H9 (cell line): ENCODE data around the gene MYH9. TPM values are rescaled to one million over a fixed set of nuclear protein-coding genes. Genes with fewer than 3 reads are reported as not detected.

ENCODE experiments used
- DNase-seq: peaks from one replicate; pipeline ENCODE4 v3.0.0-alpha.2; 2017
- H2AFZ ChIP-seq: one replicate; pipeline ENCODE4 v1.6.1; 2013; ENCODE audit warnings: mild to moderate bottlenecking, low read length, control low read depth, moderate library complexity
- H2AK5ac ChIP-seq: 2 replicates; pipeline ENCODE4 v1.6.1; 2013; ENCODE audit warnings: low read length, control low read depth, mixed read lengths; ENCODE audit not compliant: insufficient read length
- H2BK120ac ChIP-seq: one replicate; pipeline ENCODE4 v1.6.1; 2013; ENCODE audit warnings: low read depth, mild to moderate bottlenecking, low read length, control low read depth, inconsistent platforms; ENCODE audit not compliant: poor library complexity, severe bottlenecking
- H2BK12ac ChIP-seq: 2 replicates; pipeline ENCODE4 v1.6.1; 2013; ENCODE audit warnings: low read length, control low read depth, mixed read lengths, low read depth; ENCODE audit not compliant: insufficient read length
- H2BK15ac ChIP-seq: 2 replicates; pipeline ENCODE4 v1.6.1; 2013; ENCODE audit warnings: low read depth, low read length, control low read depth
- H2BK20ac ChIP-seq: one replicate; pipeline ENCODE4 v1.6.1; 2013; ENCODE audit warnings: low read depth, mild to moderate bottlenecking, low read length, control low read depth, inconsistent platforms; ENCODE audit not compliant: poor library complexity, severe bottlenecking
- H2BK5ac ChIP-seq: 2 replicates; pipeline ENCODE4 v1.6.1; 2013; ENCODE audit warnings: low read length, control low read depth, mixed read lengths; ENCODE audit not compliant: insufficient read length
- H3K14ac ChIP-seq: 2 replicates; pipeline ENCODE4 v1.6.1; 2013; ENCODE audit warnings: low read length, control low read depth; ENCODE audit not compliant: insufficient read depth
- H3K18ac ChIP-seq: 2 replicates; pipeline ENCODE4 v1.6.1; 2013; ENCODE audit warnings: low read depth, mild to moderate bottlenecking, mixed read lengths, low read length, control low read depth; ENCODE audit not compliant: insufficient read length
- H3K23ac ChIP-seq: 2 replicates; pipeline ENCODE4 v1.6.1; 2013; ENCODE audit warnings: low read length, control low read depth, mixed read lengths, low read depth; ENCODE audit not compliant: insufficient read length
- H3K23me2 ChIP-seq: 2 replicates; pipeline ENCODE4 v1.6.1; 2013; ENCODE audit warnings: low read depth, mild to moderate bottlenecking, mixed read lengths, low read length, control low read depth; ENCODE audit not compliant: insufficient read length, poor library complexity, severe bottlenecking
- H3K27ac ChIP-seq: 2 replicates; pipeline ENCODE4 v1.5.1; 2013; ENCODE audit warnings: low read length, control low read depth, mixed read lengths, low read depth; ENCODE audit not compliant: insufficient read length
- H3K27me3 ChIP-seq: 2 replicates; pipeline ENCODE4 v1.6.1; 2013; ENCODE audit warnings: low read length, control low read depth, inconsistent platforms; ENCODE audit not compliant: insufficient read depth
- H3K4ac ChIP-seq: 2 replicates; pipeline ENCODE4 v1.6.1; 2013; ENCODE audit warnings: low read depth, mild to moderate bottlenecking, control low read depth, inconsistent platforms, low read length, moderate library complexity
- H3K4me1 ChIP-seq: 2 replicates; pipeline ENCODE4 v1.6.1; 2013; ENCODE audit warnings: low read length, control low read depth, inconsistent platforms; ENCODE audit not compliant: insufficient read depth
- H3K4me2 ChIP-seq: 2 replicates; pipeline ENCODE4 v1.6.1; 2013; ENCODE audit warnings: low read length, control low read depth, mixed read lengths; ENCODE audit not compliant: insufficient read length, insufficient read depth
- H3K56ac ChIP-seq: 2 replicates; pipeline ENCODE4 v1.6.1; 2013; ENCODE audit warnings: low read depth, mild to moderate bottlenecking, mixed read lengths, low read length, control low read depth; ENCODE audit not compliant: insufficient read length
- H3K79me1 ChIP-seq: 2 replicates; pipeline ENCODE4 v1.6.1; 2013; ENCODE audit warnings: low read depth, mild to moderate bottlenecking, moderate library complexity, low read length, control low read depth, inconsistent platforms; ENCODE audit not compliant: insufficient read depth, poor library complexity, severe bottlenecking
- H3K79me2 ChIP-seq: 2 replicates; pipeline ENCODE4 v1.6.1; 2013; ENCODE audit warnings: low read length, control low read depth, inconsistent platforms; ENCODE audit not compliant: insufficient read depth
- H3K9ac ChIP-seq: 2 replicates; pipeline ENCODE4 v1.6.1; 2013; ENCODE audit warnings: low read length, control low read depth, mixed read lengths; ENCODE audit not compliant: insufficient read length; ENCODE audit errors: extremely low read depth
- H3K9me3 ChIP-seq: one replicate; pipeline ENCODE4 v1.6.1; 2013; ENCODE audit warnings: low read depth, low read length, inconsistent platforms; ENCODE audit not compliant: control insufficient read depth
- H3T11ph ChIP-seq: one replicate; pipeline ENCODE4 v1.6.1; 2013; ENCODE audit warnings: mild to moderate bottlenecking, low read length, control low read depth, inconsistent platforms
- H4K20me1 ChIP-seq: one replicate; pipeline ENCODE4 v1.6.1; 2013; ENCODE audit not compliant: control insufficient read depth, insufficient read length, insufficient read depth
- H4K5ac ChIP-seq: 2 replicates; pipeline ENCODE4 v1.6.1; 2013; ENCODE audit warnings: low read depth, mild to moderate bottlenecking, mixed read lengths, low read length, control low read depth; ENCODE audit not compliant: insufficient read length
- H4K8ac ChIP-seq: replicated peaks from 2 replicates; pipeline ENCODE4 v1.6.1; 2013; ENCODE audit warnings: low read length, control low read depth, mixed read lengths, low read depth; ENCODE audit not compliant: insufficient read length
- H4K91ac ChIP-seq: 2 replicates; pipeline ENCODE4 v1.6.1; 2013; ENCODE audit warnings: low read depth, mild to moderate bottlenecking, moderate library complexity, mixed read lengths, low read length, control low read depth; ENCODE audit not compliant: insufficient read length
- H3K27ac Mint-ChIP-seq, 3 experiments: 2 replicates in 2 of 3; 3 replicates in 1 of 3; pipeline ENCODE4 v1.8.0; 2020 to 2021; ENCODE audit warnings: mixed read lengths in 3 of 3, mild to moderate bottlenecking in 1 of 3, moderate library complexity in 1 of 3
- H3K27me3 Mint-ChIP-seq: 2 replicates; pipeline ENCODE4 v1.8.0; 2021; ENCODE audit warnings: low read depth, mild to moderate bottlenecking, moderate library complexity, mixed read lengths
- H3K36me3 Mint-ChIP-seq, 3 experiments: 2 replicates in 2 of 3; 3 replicates in 1 of 3; pipeline ENCODE4 v1.8.0; 2020 to 2021; ENCODE audit warnings: low read depth in 3 of 3, mixed read lengths in 3 of 3; ENCODE audit not compliant: insufficient read depth in 1 of 3
- H3K4me1 Mint-ChIP-seq, 2 experiments: 2 replicates each; pipeline ENCODE4 v1.8.0; 2020; ENCODE audit warnings: mixed read lengths in 2 of 2
- H3K4me3 Mint-ChIP-seq, 2 experiments: 2 replicates in 1 of 2; 3 replicates in 1 of 2; pipeline ENCODE4 v1.8.0; 2020 to 2021; ENCODE audit warnings: mild to moderate bottlenecking in 2 of 2, mixed read lengths in 2 of 2, moderate library complexity in 1 of 2
- H3K9me3 Mint-ChIP-seq, 2 experiments: 2 replicates in 1 of 2; 3 replicates in 1 of 2; pipeline ENCODE4 v1.8.0; 2020; ENCODE audit warnings: mild to moderate bottlenecking in 2 of 2, mixed read lengths in 2 of 2, moderate library complexity in 1 of 2
- WGBS: extraction: QIAGEN DNeasy Blood & Tissue Kit; methylation state at CpG from one replicate; pipeline ENCODE4 v1.1.7; 2013; ENCODE audit warnings: missing lambda C conversion rate, low lambda C conversion rate, mixed read lengths; ENCODE audit not compliant: insufficient read length; ENCODE audit errors: extremely low coverage; 5-methylcytosine and 5-hydroxymethylcytosine counted together
- total RNA-seq: library from RNA; stranded (reverse); gene quantifications from 2 replicates; pipeline ENCODE4 v1.2.1, GENCODE V29; 2021
- TF ChIP-seq, protein P1 (sequence below): fragments of 200-600 bp; sonication (generic); conservative IDR thresholded peaks from 3 replicates; pipeline ENCODE4 v1.8.0; 2021; ENCODE audit warnings: antibody characterized with exemption, mild to moderate bottlenecking

MYH9 gene
- total RNA-seq, 1 experiment from 2014 or later = 266 TPM

- Histone ChIP-seq H2AK5ac (no peak overlapping the region), H3K56ac (no peak overlapping the region), H4K8ac (no peak overlapping the region), H2BK12ac (no peak overlapping the region), H3K4me1 (no peaks in the 10 kb centered on the region), H4K91ac (no peak overlapping the region), H2BK15ac (no peak overlapping the region), H3K14ac (no peak overlapping the region), H3K4ac (no peak overlapping the region), H3K23me2 (no peaks in the 10 kb centered on the region), H2BK5ac (no peak overlapping the region), H3K4me2 (no peak overlapping the region), H3K23ac (no peak overlapping the region), H2BK20ac (no peak overlapping the region), H4K20me1 (no peaks in the 10 kb centered on the region), H3K9me3 (no peaks in the 10 kb centered on the region), H3K9ac (no peak overlapping the region), H4K5ac (no peak overlapping the region), H2AFZ (no peak overlapping the region), H3K18ac (no peak overlapping the region), H3K27me3 (no peaks in the 10 kb centered on the region), H3T11ph (no peak overlapping the region), H2BK120ac (no peak overlapping the region), H3K79me1 (no peaks in the 10 kb centered on the region), H3K79me2 (no peaks in the 10 kb centered on the region), H3K27ac (no peak overlapping the region)
- TF ChIP-seq, protein P1, sequence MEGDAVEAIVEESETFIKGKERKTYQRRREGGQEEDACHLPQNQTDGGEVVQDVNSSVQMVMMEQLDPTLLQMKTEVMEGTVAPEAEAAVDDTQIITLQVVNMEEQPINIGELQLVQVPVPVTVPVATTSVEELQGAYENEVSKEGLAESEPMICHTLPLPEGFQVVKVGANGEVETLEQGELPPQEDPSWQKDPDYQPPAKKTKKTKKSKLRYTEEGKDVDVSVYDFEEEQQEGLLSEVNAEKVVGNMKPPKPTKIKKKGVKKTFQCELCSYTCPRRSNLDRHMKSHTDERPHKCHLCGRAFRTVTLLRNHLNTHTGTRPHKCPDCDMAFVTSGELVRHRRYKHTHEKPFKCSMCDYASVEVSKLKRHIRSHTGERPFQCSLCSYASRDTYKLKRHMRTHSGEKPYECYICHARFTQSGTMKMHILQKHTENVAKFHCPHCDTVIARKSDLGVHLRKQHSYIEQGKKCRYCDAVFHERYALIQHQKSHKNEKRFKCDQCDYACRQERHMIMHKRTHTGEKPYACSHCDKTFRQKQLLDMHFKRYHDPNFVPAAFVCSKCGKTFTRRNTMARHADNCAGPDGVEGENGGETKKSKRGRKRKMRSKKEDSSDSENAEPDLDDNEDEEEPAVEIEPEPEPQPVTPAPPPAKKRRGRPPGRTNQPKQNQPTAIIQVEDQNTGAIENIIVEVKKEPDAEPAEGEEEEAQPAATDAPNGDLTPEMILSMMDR = no peak
- H3K9me3 Mint-ChIP-seq = no peaks in the 10 kb centered on the region
- no peak overlapping the region for H3K4me3 Mint-ChIP-seq
- no peaks in the 10 kb centered on the region for H3K27me3 Mint-ChIP-seq
- no peak for DNase-seq
- H3K36me3 Mint-ChIP-seq = peaks cover 53 to 89% (median 78%) of the 10 kb centered on the region in 3 experiments
- no CpG with 5 or more reads among the region's 19 CpGs for WGBS
- 0 out of 4 replicates have a peak, but pooled peaks cover 0 to 3% of the 10 kb centered on the region in 2 experiments for H3K4me1 Mint-ChIP-seq
- peak overlapping the region in 1 of 3 experiments; percentile 62; a peak in 2 of 7 replicates for H3K27ac Mint-ChIP-seq
Observed at GRCh38 chr22:36305813-36306212, 82.0 kb downstream of the MYH9 start.
